Pons (tissue), 1 donor: ENCODE data around the gene CCDC57.
"Not testable (repeated sequence)": the region's sequence is repeated elsewhere in the genome, so short reads cannot be mapped to it uniquely, and the experiment has no call there.

Experiments used
- DNase-seq: peaks from one replicate; pipeline ENCODE4 v3.0.0-alpha.2; 2016; ENCODE audit warnings: low spot score

Gene CCDC57, protein sequence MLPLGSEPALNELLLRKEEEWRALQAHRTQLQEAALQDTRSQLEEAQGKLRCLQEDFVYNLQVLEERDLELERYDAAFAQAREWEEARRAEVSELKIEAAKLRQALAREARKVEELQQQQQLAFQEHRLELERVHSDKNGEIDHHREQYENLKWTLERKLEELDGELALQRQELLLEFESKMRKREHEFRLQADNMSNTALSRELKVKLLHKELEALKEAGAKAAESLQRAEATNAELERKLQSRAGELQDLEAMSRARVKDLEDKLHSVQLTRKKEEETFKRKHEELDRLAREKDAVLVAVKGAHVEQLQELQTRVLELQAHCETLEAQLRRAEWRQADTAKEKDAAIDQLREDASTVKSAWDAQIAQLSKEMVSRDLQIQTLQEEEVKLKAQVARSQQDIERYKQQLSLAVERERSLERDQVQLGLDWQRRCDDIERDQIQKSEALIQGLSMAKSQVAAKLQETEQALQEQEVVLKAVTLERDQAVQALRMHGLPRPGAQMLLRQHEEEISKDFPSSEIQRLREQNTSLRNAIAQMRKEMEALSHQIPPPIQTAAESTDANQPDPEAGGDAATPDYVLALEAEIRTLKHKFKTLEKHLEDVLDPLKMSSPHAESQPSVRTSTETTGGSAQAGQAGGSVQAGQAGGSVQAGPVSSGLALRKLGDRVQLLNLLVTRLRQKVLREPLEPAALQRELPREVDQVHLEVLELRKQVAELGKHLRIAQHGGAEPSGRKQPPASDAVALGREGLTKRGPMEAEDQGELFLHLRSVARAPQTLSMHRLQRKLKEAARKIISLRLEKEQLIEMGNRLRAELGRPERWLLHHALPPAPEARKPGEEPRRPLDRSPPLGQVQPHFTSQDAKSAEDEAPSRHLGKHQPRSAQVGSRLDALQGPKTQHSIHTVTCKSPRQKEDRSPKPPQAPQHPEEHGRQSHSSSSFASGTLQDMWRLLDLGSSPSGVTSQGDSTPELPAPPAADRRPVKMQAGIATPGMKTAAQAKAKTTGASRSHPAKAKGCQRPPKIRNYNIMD

DNA sequence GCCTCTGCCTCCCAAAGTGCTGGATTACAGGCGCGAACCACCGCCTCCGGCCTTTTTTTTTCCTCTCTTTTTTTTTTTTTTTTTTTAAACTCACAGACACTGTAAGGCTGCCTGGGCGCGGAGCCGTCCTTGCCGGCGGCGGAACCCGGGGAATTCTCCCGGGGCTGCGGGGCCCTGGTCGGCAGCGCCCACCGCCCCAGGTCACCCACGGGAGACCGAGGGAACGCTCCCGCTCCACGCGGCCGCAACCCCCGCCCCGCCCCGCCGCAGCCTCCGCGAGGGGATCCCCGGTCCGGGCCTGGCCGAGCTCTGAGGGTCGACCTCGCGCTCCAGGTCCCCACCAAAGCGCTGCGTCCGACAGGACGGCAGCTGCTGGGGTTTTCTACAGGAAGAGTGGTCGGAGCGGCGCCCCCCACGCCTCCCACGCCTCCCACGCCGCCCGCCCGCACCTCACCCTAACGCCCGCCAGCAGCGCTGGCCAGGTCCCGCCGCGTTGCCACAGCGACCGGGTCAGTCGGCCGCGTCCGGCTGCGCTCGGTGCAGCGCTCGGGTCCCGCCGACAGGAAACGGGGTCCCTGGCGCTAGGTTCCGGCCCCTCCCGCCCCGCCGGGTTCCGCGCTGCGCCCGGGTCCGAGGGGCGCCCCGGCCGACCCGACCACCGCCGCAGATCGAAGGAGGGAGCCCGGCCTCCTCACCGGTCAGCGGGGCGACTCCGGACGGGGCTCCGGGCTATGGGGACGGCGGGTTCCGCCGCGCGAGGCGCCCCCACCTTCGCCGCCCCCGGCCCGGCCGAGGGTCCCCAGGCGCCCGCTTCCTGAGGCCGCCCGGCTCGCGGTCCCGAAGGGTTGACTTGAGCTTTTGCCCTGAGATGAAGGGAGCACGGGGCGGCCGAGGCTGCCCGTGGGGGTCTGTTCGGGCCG, at the start of gene CCDC57:
TSS of gene CCDC57 (minus strand) at position 512 of the 920 bp plus-strand sequence. CDS start 10,898 bp downstream, outside the sequence.
- no peak for DNase-seq

DNA sequence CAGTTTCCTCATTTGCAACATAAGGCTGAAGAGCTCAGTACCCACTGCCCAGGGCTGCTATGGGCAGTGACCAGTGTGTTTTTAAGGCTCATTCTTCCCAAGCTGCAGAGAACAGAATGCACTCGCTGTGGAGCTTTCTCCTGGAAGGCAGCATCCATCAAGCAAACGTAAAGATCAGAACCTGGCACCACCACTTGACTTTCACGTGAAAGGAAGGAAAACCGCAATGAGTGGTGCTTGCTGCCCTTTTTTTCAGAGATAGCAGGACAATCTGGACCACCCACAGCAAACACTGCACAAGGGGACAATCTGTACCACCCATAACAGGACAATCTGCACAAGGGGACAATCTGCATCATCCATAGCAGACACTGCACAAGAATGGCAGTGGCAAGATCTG, 49.7 kb upstream of the CCDC57 start:
- no peak for DNase-seq

- not testable (repeated sequence) for DNase-seq
Observed at GRCh38 chr17:82259972-82260961, 47.6 kb upstream of the CCDC57 start.

GRCh38 chr17:82258555-82258954, 45.9 kb upstream of the CCDC57 start:
- DNase-seq: no peak

GRCh38 chr17:82257473-82257872, 44.8 kb upstream of the CCDC57 start:
- peak; percentile 76 for DNase-seq

DNA sequence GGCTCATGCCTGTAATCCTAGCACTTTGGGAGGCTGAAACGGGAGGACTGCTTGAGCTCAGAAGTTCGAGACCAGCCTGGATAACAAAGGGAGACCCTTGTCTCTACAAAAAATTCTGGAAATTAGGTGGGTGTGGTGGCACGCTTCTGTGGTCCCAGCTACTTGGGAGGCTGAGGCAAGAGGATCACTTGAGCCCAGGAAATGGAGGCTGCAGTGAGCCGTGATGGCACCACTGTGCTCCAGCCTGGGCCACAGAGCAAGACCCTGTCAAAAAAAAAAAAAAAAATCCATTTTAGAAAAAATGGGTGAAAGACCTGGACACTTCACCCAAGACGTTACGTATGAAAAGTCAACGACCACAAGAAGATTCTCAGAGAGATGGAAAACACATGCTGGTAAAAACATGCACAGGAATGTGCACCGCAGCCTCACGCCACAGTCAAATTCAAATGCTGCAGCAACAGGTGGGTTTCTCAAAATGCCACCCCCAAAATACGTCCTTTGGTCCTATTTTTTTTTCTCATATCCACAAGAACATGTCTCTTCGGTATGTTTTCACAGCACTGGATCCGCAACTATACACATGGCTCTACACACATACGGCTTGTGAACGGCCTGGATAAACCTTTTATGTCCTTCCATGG, 43.7 kb upstream of the CCDC57 start:
- no peak for DNase-seq

DNA sequence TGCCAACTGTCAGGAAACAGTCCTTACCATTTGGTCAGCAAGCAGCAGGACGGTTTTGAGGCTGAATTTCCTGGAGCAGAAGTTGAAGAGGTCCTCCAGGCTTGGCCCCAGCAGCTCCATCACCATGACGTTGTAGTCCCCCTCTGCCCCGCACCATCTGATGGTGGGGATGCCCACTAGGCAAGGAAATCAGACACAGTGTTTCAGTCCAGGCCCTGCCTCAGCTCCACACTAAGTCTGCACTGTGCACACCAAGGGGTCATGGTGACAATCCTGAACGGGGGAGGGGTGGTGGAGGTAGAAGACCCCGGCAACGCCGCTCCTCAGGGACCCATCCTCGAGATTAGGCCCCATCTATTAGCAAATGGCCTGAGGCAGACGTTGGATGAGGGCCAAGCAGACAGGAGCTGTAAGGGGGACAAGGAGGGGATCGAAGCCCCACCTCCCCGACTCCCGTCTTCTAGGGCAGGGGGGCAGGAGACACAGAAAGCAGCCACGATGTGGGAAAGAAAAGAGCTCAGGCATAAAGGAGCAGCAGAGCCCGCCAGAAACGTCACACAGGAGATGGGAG, 42.8 kb upstream of the CCDC57 start:
- DNase-seq: no peak

- not testable (repeated sequence) for DNase-seq
Observed at GRCh38 chr17:82254746-82255145, 42.1 kb upstream of the CCDC57 start.

- DNase-seq: not testable (repeated sequence)
Observed at GRCh38 chr17:82254096-82254495, 41.5 kb upstream of the CCDC57 start.

GRCh38 chr17:82253179-82253544, 40.5 kb upstream of the CCDC57 start:
- DNase-seq: no peak

DNA sequence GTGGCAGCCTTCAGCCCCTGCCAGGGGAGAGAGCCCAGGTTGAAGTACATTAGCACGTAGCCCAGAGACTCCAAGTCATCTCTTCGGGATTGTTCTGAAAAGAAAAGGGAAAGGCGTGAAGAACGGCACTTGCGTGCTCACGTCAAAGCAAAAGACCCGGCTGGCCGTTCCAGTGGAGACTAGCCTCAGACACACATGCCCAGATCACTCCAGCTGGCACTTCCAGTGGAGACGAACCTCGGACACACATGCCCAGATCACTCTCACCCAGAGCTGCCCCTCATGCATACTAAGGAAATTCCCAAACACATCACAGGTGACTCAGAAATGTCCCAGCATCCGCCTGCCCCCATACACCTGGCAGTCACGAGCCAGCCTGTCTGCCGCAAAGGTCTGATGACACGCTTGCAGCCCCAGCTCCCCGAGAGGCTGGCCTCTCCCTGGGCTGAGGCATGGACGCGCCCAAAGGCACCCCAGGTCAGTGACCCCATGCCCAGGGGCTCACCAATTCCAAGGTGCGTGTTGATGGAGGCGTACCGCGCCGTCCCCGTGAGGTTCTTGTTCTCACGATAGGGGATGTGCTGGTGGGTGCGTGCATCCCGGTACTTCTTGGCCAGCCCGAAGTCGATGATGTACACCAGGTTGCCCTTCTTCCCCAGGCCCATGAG, 40.0 kb upstream of the CCDC57 start:
- no peak for DNase-seq

DNA sequence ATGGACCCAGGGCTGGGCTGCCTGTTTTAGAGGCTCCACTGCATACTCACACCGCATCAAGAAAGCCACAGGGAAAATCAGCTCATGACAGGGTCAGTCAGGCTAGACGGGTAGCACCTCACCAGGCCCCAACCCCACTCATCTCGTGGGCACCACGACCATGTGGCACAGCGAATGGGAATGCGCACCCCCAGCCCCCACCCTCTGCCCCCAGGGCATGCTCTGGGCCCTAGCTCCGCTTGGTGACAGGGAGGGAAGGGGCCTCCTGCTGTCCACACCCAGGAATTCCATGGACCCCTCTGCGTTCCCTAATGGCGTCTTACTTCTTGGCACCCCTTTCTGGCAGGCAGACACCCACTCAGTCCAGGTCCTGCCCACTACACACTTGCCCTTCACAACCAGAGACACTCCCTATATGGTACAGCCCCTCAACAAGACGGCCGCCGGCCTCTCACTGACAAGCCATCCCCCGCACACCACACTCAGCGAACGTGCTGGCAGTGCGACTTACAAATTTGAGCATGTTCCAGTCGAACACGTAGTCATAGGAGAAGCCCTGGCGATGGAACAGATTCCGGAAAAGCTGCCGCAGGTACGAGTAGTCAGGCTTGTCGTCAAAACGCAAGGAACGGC, 38.3 kb upstream of the CCDC57 start:
- no peak for DNase-seq

GRCh38 chr17:82249896-82250581, 37.4 kb upstream of the CCDC57 start:
- no peak for DNase-seq

DNA sequence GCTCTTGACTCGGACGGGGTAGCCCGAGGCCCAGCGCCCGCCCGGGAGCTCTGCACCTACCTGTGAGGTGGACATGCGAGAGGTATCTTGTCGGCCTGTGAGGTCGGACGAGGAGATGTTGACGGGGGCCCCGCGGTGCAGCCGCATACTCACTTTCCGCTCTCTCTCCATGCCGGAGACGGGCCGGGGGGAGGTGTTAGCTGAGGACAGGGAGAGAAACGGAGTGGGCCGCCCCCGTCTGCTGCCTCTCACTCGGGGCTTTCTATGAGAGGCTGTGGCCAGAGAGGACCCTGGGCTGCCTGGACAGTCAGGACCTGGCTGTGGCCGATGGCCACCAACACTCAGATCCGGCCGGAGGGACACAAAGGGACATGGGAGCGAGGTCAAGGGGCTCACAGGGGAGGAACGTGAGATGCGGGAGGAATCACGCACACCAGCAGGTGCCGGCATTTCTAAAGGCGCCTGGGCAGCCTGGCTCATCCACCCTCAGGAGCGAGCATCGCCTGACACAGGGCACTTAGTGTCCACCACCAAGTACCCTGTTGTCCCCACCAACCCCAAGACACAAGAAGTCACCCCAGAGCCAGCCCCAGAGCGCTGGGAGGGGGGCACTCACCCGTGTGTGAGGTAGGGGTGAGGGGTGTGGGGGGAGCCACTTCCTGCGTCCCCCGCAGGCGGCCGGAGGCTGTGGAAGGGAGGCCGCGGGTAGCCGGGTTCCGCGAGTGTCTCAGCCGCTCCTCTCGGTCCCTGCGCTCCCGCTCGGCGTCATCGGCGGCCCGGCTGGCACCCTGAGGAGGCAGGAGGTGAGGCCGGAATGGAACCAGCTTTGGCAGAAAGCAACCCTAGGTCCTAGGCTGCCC, 36.4 kb upstream of the CCDC57 start:
- no peak for DNase-seq

GRCh38 chr17:82247856-82248671, 35.4 kb upstream of the CCDC57 start:
- no peak for DNase-seq
